Measurements from ENCODE around the gene SPATA6L.

DNA sequence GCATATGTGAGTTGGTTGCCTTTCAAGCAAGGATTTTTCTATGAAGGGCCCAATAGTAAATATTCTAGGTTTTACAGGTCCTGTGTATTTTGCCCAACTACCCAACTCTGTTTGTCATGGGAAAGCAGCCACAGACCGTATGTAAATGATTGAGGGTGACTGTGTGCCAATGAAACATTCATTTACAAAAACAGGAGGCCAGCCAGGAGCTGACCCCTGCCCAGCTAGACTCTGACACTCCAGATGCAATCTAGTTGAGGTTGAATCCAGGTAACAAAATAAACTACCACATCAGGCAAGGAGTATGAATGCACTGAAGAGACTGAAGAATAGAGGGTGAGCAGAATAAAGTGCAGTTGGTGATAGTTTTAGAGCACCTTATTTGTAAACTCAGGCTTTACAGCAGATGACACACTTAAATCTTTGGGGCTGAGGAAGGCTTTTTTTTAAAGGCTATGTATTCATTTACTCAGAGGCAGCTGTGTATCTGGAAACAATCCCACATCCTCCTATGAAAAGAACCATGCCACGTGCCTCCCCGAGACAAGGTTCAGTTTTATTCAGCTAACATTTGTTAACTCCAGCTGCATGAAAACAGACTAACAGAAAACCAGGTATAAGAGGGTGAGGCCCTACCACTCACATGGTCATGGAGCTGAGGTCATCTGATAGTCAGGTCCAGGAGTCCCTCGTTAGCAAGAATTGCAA lies 115.3 kb downstream of the SPATA6L start:
- TF ChIP-seq, protein P1, sequence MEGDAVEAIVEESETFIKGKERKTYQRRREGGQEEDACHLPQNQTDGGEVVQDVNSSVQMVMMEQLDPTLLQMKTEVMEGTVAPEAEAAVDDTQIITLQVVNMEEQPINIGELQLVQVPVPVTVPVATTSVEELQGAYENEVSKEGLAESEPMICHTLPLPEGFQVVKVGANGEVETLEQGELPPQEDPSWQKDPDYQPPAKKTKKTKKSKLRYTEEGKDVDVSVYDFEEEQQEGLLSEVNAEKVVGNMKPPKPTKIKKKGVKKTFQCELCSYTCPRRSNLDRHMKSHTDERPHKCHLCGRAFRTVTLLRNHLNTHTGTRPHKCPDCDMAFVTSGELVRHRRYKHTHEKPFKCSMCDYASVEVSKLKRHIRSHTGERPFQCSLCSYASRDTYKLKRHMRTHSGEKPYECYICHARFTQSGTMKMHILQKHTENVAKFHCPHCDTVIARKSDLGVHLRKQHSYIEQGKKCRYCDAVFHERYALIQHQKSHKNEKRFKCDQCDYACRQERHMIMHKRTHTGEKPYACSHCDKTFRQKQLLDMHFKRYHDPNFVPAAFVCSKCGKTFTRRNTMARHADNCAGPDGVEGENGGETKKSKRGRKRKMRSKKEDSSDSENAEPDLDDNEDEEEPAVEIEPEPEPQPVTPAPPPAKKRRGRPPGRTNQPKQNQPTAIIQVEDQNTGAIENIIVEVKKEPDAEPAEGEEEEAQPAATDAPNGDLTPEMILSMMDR (IDR thresholded peaks at IDR 0.05) = no peak
- TF ChIP-seq POLR2A (IDR thresholded peaks at IDR 0.05) = no peak

Data from body of pancreas (tissue), 4 donors.